ENCODE results near the gene MALT1. TPM values are rescaled to one million over a fixed set of nuclear protein-coding genes. Genes with fewer than 3 reads are reported as not detected.

The MALT1 gene
- total and polyA plus RNA-seq, 9 of the 15 experiments (the other 6 are each of a cell fraction or from before 2014, with no cell fraction given), result 0.14 to 1.6 (median 0.32) TPM

- no peak for TF ChIP-seq HMGN3 (IDR thresholded peaks at IDR 0.05; ENCODE audit: borderline replicate concordance, extremely low read depth, insufficient read length, low read depth, low read length)
- H2AFZ ChIP-seq (ENCODE audit: low read depth, low read length), result no peak overlapping the region
- FAIRE-seq, result no peak
- H3K4me1 ChIP-seq (replicated peaks in 1 of 2; ENCODE audit: control insufficient read depth in 2 of 2, insufficient read depth in 2 of 2, low read length in 2 of 2), result peaks cover 4 to 11% of the 10 kb centered on the region in 2 experiments; a peak in 3 of 5 replicates
- ChIA-PET CTCF (ENCODE audit: low intra/inter-chr PET ratio) (no interaction called here), POLR2A (no interaction called here)
- 0 out of 2 replicates have a peak overlapping the region, but pooled peaks have one; percentile 72 for H3K4me2 ChIP-seq (ENCODE audit: insufficient read depth, low read length)
- no peak for DNase-seq (ENCODE audit: extremely low read depth in 1 of 4, low spot score in 3 of 4)
- H3K27ac ChIP-seq (ENCODE audit: extremely low read depth, low read depth, low read length), result no peak overlapping the region
- H3K79me2 ChIP-seq (ENCODE audit: control insufficient read depth, insufficient read depth, low read length), result no peaks in the 10 kb centered on the region
- no peak overlapping the region for H3K9ac ChIP-seq (ENCODE audit: insufficient read depth in 1 of 2, low read depth in 2 of 2, low read length in 2 of 2)
- H3K9me1 ChIP-seq (ENCODE audit: control insufficient read depth, insufficient read depth, low read length), result no peaks in the 10 kb centered on the region
- H3K4me3 ChIP-seq, result no peak overlapping the region
- in situ Hi-C loops (cut with MboI), result no loop called here
- no peaks in the 10 kb centered on the region for H3K9me3 ChIP-seq (replicated peaks; ENCODE audit: control insufficient read depth, insufficient read depth, low read depth, low read length)
- H3K27me3 ChIP-seq (ENCODE audit: control insufficient read depth in 2 of 2, insufficient read depth in 2 of 2, low read length in 2 of 2), result peaks cover 3 to 5% of the 10 kb centered on the region in 2 experiments; a peak in 2 of 5 replicates
- H4K20me1 ChIP-seq (replicated peaks; ENCODE audit: control insufficient read depth, insufficient read depth, low read length), result no peaks in the 10 kb centered on the region
- WGBS (ENCODE audit: insufficient coverage, low coverage, missing lambda C conversion rate), result 17% methylated on average over 10 of the region's 11 CpGs
- no peaks in the 10 kb centered on the region for H3K36me3 ChIP-seq (ENCODE audit: control insufficient read depth, insufficient read depth, low read length)
- no peak for ATAC-seq
- intact Hi-C loops (cut with micrococcal nuclease), result no loop called here
- BruUV-seq (replicated peaks), result no TSS peak
These were observed 1.4 kb upstream of the MALT1 start for GRCh38 chr18:58669731-58670378.

GRCh38 chr18:58670404-58671110, 708 bp upstream of the MALT1 start:
- DNase-seq (ENCODE audit: extremely low read depth in 1 of 4, low spot score in 3 of 4) (no peak), ATAC-seq (no peak), FAIRE-seq (no peak)
- no peaks in the 10 kb centered on the region for H3K36me3 ChIP-seq (ENCODE audit: control insufficient read depth, insufficient read depth, low read length)
- peaks cover 3 to 5% of the 10 kb centered on the region in 2 experiments; a peak in 2 of 5 replicates for H3K27me3 ChIP-seq (ENCODE audit: control insufficient read depth in 2 of 2, insufficient read depth in 2 of 2, low read length in 2 of 2)
- no peak overlapping the region for H3K27ac ChIP-seq (ENCODE audit: extremely low read depth, low read depth, low read length)
- whole genome bisulfite sequencing (ENCODE audit: insufficient coverage, low coverage, missing lambda C conversion rate), result 16% methylated on average over 27 of the region's 27 CpGs
- ChIA-PET CTCF (ENCODE audit: low intra/inter-chr PET ratio) (no interaction called here), POLR2A (interaction anchor here (0.6 kb wide), 1 partner anchor 431 kb away, joined by 4 read pairs; no protein-coding TSS in a partner anchor)
- TF ChIP-seq ZNF75A (CRISPR knock-in tag; IDR thresholded peaks at IDR 0.05) (no peak), MIER1 (IDR thresholded peaks at IDR 0.05; ENCODE audit: low read depth) (no peak), MCM2 (IDR thresholded peaks at IDR 0.05; ENCODE audit: low read depth) (no peak), THRA (IDR thresholded peaks at IDR 0.05) (no peak), ZNF583 (CRISPR knock-in tag; IDR thresholded peaks at IDR 0.05) (no peak)
- peak overlapping the region; percentile 46 for H3K4me3 ChIP-seq
- no peaks in the 10 kb centered on the region for H4K20me1 ChIP-seq (replicated peaks; ENCODE audit: control insufficient read depth, insufficient read depth, low read length)
- H3K79me2 ChIP-seq (ENCODE audit: control insufficient read depth, insufficient read depth, low read length), result no peaks in the 10 kb centered on the region
- in situ Hi-C loops (cut with MboI) (no loop called here), intact Hi-C loops (cut with micrococcal nuclease) (no loop called here)
- no TSS peak for BruUV-seq (replicated peaks)
- H3K4me1 ChIP-seq (replicated peaks in 1 of 2; ENCODE audit: control insufficient read depth in 2 of 2, insufficient read depth in 2 of 2, low read length in 2 of 2), result peaks cover 4 to 11% of the 10 kb centered on the region in 2 experiments; a peak in 3 of 5 replicates
- H3K9me3 ChIP-seq (replicated peaks; ENCODE audit: control insufficient read depth, insufficient read depth, low read depth, low read length), result no peaks in the 10 kb centered on the region
- H3K9ac ChIP-seq (ENCODE audit: insufficient read depth in 1 of 2, low read depth in 2 of 2, low read length in 2 of 2), result peak overlapping the region in 1 of 2 experiments; percentile 80; a peak in 2 of 4 replicates
- H3K4me2 ChIP-seq (ENCODE audit: insufficient read depth, low read length), result peak overlapping the region; percentile 72
- H2AFZ ChIP-seq (ENCODE audit: low read depth, low read length), result peak overlapping the region; percentile 88
- no peaks in the 10 kb centered on the region for H3K9me1 ChIP-seq (ENCODE audit: control insufficient read depth, insufficient read depth, low read length)

Measured in K562 (cell line).